Spleen (tissue), 11 donors: Measurements from ENCODE around the gene SCUBE1. TPM values are rescaled to one million over a fixed set of nuclear protein-coding genes. Genes with fewer than 3 reads are reported as not detected.

Experiments
- DNase-seq: peaks from one replicate; pipeline ENCODE4 v3.0.0-alpha.2; 2020
- H3K27ac ChIP-seq, 8 donors: fragments of 200-600 bp; sonication (generic) in 7 of 8; 1 replicate in 4 of 8; 2 replicates in 4 of 8; pipeline versions ENCODE4 v1.5.0 to v1.8.0; 2016 to 2021; ENCODE audit warnings: inconsistent platforms in 4 of 8, mild to moderate bottlenecking in 4 of 8, moderate library complexity in 1 of 8
- H3K27me3 ChIP-seq, 7 donors: fragments of 200-600 bp; sonication (generic) in 6 of 7; replicated peaks in 1 of 7; 1 replicate in 4 of 7; 2 replicates in 3 of 7; pipeline versions ENCODE4 v1.5.0 to v1.8.0; 2016 to 2021; ENCODE audit warnings: inconsistent platforms in 3 of 7, mild to moderate bottlenecking in 1 of 7
- H3K36me3 ChIP-seq, 6 donors: fragments of 200-600 bp; sonication (generic) in 5 of 6; 1 replicate in 4 of 6; 2 replicates in 2 of 6; pipeline versions ENCODE4 v1.5.0 to v1.8.0; 2016 to 2021; ENCODE audit warnings: inconsistent platforms in 2 of 6
- H3K4me1 ChIP-seq, 6 donors: fragments of 200-600 bp; sonication (generic) in 5 of 6; 1 replicate in 3 of 6; 2 replicates in 3 of 6; pipeline versions ENCODE4 v1.5.0 to v1.8.0; 2016 to 2021; ENCODE audit warnings: inconsistent platforms in 3 of 6
- H3K4me3 ChIP-seq, 8 donors: fragments of 200-600 bp; sonication (generic) in 7 of 8; 1 replicate in 4 of 8; 2 replicates in 4 of 8; pipeline versions ENCODE4 v1.5.0 to v1.8.0; 2016 to 2021; ENCODE audit warnings: inconsistent platforms in 4 of 8, mild to moderate bottlenecking in 4 of 8, moderate library complexity in 2 of 8
- H3K9me3 ChIP-seq, 8 donors: fragments of 200-600 bp; sonication (generic) in 7 of 8; 1 replicate in 4 of 8; 2 replicates in 4 of 8; pipeline versions ENCODE4 v1.5.0 to v1.8.0; 2016 to 2021; ENCODE audit warnings: inconsistent platforms in 4 of 8
- CTCF ChIP-seq, 11 experiments: fragments of 200-600 bp in 7 of 11; fragments of 450-650 bp in 4 of 11; sonication (generic) in 4 of 11; IDR thresholded peaks in 8 of 11; conservative IDR thresholded peaks in 3 of 11; 1 replicate in 7 of 11; 2 replicates in 4 of 11; pipeline versions ENCODE4 v1.4.0 to v1.8.0; 2016 to 2021; ENCODE audit warnings: antibody characterized with exemption in 11 of 11, inconsistent platforms in 4 of 11, mild to moderate bottlenecking in 1 of 11
- POLR2A ChIP-seq, 3 donors: fragments of 450-650 bp; IDR thresholded peaks; one replicate each; pipeline ENCODE4 v1.5.1; 2017; ENCODE audit warnings: antibody characterized with exemption in 3 of 3, mild to moderate bottlenecking in 1 of 3
- POLR2AphosphoS5 ChIP-seq, 3 donors: sonication (generic); formaldehyde crosslinking; IDR thresholded peaks; one replicate each; pipeline ENCODE4 v1.5.1; 2017; ENCODE audit warnings: antibody characterized with exemption in 3 of 3
- WGBS, 5 donors: extraction: QIAGEN DNeasy Blood & Tissue Kit in 3 of 5; methylation state at CpG; one replicate each; pipeline versions ENCODE4 v1.1.5 to v1.1.7; 2013 to 2018; 5-methylcytosine and 5-hydroxymethylcytosine counted together
- intact Hi-C: fragments of 100-400 bp; cut with DNase I; formaldehyde crosslinking; loops from one replicate; pipeline ENCODE4 v1.15.0; 2023; ENCODE audit warnings: low total_unique reads
- polyA plus RNA-seq, 3 donors: library from polyadenylated mRNA; stranded (reverse); fragments of 200-250 nt; gene quantifications; one replicate each; pipeline ENCODE4 v1.2.1, GENCODE V29; 2013
- total RNA-seq, 7 donors: library from RNA; depleted of rRNA in 3 of 7; stranded (reverse); fragments of >200 nt in 3 of 7; fragmentation: NEBNext Ultra II Directional in 4 of 7; extraction: Animal tissue kit (Norgen Biotek cat#: 25700) in 4 of 7; gene quantifications; one replicate each; pipeline versions ENCODE4 v1.1.0 to v1.2.1, GENCODE V29; 2016 to 2021
- donor health status: healthy with polysubstance abuse.
- donor health status: DM: no; HTN: no; CAD: no; lungs with moderate emphysema.
- donor health status: DM: no; HTN: no; CAD: no.
- donor health status: Bipolar disorder and iron deficiency.
- donor health status: healthy.
- donor health status: DM: no; HTN: no; CAD: no.
- donor health status: DM: yes; HTN: yes; CAD: no.

Gene SCUBE1
- total and polyA plus RNA-seq, 10 donors = 0.46 to 43.5 (median 15.9) TPM

DNA sequence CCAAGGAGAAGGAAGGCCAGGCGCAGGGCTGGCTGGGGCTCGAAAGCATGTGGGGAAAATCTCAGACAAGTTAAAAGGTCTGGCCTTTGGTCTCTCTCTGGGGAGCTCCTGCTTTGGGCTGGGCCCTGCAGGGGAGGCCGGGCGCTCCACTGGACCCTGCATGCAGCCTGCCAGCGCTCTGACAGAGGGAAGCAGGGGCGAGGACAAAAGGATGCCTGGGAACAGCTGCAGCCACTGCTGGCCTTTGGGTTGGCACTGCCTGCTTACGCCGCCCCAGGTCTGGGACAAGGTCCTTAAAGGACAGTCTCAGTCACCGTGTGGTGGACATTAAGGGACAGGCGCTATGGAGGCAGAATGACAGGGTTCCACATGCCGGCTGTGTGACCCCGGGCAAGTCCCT is 99.8 kb downstream of the SCUBE1 start:
- no peaks in the 10 kb centered on the region for H3K9me3 ChIP-seq
- intact Hi-C loops = no loop called here
- no peak overlapping the region for H3K27ac ChIP-seq
- TF ChIP-seq POLR2A (IDR thresholded peaks at IDR 0.05) (no peak), POLR2AphosphoS5 (IDR thresholded peaks at IDR 0.05) (no peak), CTCF (IDR thresholded peaks at IDR 0.05 in 8 of 11, conservative IDR thresholded peaks at IDR 0.05 in 3 of 11) (no peak)
- H3K4me1 ChIP-seq = peaks cover 0 to 29% (median 9%) of the 10 kb centered on the region in 6 donors
- WGBS, 5 donors = 83 to 96% (median 92%) methylated on average over 4 to 12 of the region's 12 CpGs
- H3K4me3 ChIP-seq = no peak overlapping the region
- H3K36me3 ChIP-seq = no peaks in the 10 kb centered on the region
- no peaks in the 10 kb centered on the region for H3K27me3 ChIP-seq
- no peak for DNase-seq

GRCh38 chr22:43242627-43243026 is 100.5 kb downstream of the SCUBE1 start:
- DNase-seq = no peak
- intact Hi-C loops = no loop called here
- no peaks in the 10 kb centered on the region for H3K36me3 ChIP-seq
- H3K4me1 ChIP-seq = peaks cover 0 to 35% (median 10%) of the 10 kb centered on the region in 6 donors
- WGBS, 5 donors = 84 to 98% (median 94%) methylated on average over 3 to 6 of the region's 6 CpGs
- no peak for TF ChIP-seq CTCF (IDR thresholded peaks at IDR 0.05 in 8 of 11, conservative IDR thresholded peaks at IDR 0.05 in 3 of 11)
- no peak for TF ChIP-seq POLR2AphosphoS5 (IDR thresholded peaks at IDR 0.05)
- no peak for TF ChIP-seq POLR2A (IDR thresholded peaks at IDR 0.05)
- H3K27ac ChIP-seq = no peak overlapping the region
- no peaks in the 10 kb centered on the region for H3K27me3 ChIP-seq
- H3K4me3 ChIP-seq = no peak overlapping the region
- no peaks in the 10 kb centered on the region for H3K9me3 ChIP-seq

DNA sequence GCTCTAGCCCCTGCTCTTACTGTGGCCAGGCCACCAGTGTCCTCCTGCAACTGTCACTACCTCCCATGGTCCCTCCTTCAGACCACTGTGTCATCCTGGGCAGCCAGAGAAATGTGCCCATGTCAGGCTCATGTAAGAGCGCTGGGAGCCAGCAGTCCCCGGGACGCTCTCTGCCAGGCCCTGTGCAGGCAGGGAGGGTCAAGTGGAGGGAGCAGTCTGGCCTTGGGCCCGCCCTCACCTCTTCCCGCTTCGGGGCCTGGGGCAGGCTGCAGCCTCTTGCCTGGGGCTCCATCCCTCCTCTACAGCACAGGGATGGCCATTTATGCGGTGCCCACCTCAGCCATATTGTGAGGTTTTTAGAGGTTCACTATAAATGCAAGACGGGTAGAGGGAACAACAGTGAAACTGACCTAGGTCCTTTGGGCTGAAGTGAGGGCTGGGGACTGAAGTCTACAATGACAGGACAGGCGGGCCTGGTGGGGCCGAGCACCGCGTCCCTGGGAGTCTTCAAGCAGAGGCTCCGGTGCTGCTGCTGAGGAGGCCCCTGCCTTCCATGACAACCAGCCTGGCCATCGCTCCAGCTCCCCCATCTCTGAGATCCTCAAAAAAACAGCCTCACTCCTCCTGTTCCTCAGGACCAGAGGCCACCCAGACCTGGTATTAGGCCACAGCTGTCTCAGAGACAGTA is 101.3 kb downstream of the SCUBE1 start:
- WGBS, 5 donors = 75 to 93% (median 83%) methylated on average over 12 to 14 of the region's 14 CpGs
- TF ChIP-seq POLR2A (IDR thresholded peaks at IDR 0.05) = no peak
- peak in 2 of 3 donors; percentile 61 to 71 for TF ChIP-seq POLR2AphosphoS5 (IDR thresholded peaks at IDR 0.05)
- no peak for TF ChIP-seq CTCF (IDR thresholded peaks at IDR 0.05 in 8 of 11, conservative IDR thresholded peaks at IDR 0.05 in 3 of 11)
- no peak for DNase-seq
- Histone ChIP-seq H3K27ac (no peak overlapping the region), H3K36me3 (no peaks in the 10 kb centered on the region), H3K4me3 (no peak overlapping the region), H3K4me1 (peaks cover 0 to 42% (median 17%) of the 10 kb centered on the region in 6 donors), H3K27me3 (no peaks in the 10 kb centered on the region), H3K9me3 (no peaks in the 10 kb centered on the region)
- intact Hi-C loops = no loop called here

DNA sequence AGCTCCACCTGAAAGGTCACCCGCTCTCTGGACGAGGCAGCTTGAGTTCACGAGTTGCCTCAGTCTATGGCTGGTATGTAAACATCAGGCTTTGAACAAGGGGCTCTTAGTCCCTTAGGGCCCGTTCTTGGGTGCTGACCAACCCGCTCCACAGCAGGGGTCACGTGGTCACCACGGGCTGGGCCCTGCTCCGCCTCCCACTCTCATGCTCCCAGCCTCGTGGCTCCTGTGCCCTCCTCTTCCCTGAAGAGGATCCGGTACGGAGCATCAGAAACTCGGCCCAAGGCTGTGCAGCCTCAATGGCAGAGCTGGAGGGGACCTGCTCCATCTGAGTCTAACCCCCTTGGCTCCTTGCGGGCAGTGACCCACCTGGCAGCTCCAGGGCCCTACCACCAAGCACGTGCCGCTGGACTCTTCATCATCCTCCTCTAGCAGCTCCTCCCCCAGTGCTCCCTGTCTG is 102.0 kb downstream of the SCUBE1 start:
- Histone ChIP-seq H3K27ac (no peak overlapping the region), H3K4me3 (no peak overlapping the region), H3K4me1 (peaks cover 2 to 49% (median 20%) of the 10 kb centered on the region in 6 donors), H3K27me3 (no peaks in the 10 kb centered on the region), H3K36me3 (no peaks in the 10 kb centered on the region), H3K9me3 (no peaks in the 10 kb centered on the region)
- 80 to 95% (median 83%) methylated on average over 15 of the region's 15 CpGs for WGBS, 5 donors
- no peak for TF ChIP-seq POLR2A (IDR thresholded peaks at IDR 0.05)
- TF ChIP-seq CTCF (IDR thresholded peaks at IDR 0.05 in 8 of 11, conservative IDR thresholded peaks at IDR 0.05 in 3 of 11) = no peak
- no peak for TF ChIP-seq POLR2AphosphoS5 (IDR thresholded peaks at IDR 0.05)
- intact Hi-C loops = no loop called here
- no peak for DNase-seq
